Stimulated activated naive CD8-positive, alpha-beta T cell treated with anti-CD3 and anti-CD28 coated beads, Interleukin-15, amount 100 ng/mL, for 72 hours (primary cell): ENCODE measurements around the gene SIPA1.
"Not testable (repeated sequence)": the region's sequence is repeated elsewhere in the genome, so short reads cannot be mapped to it uniquely, and the experiment has no call there.

Experiments used
- ATAC-seq: fragments of 150-1000 bp; cut with Tn5 transposase; 2 replicates; pipeline ENCODE4 v1.10.0; 2021; ENCODE audit warnings: mild to moderate bottlenecking, moderate library complexity
- DNase-seq, 2 donors: peaks; one replicate each; pipeline ENCODE4 v3.0.0; 2021 to 2022
- H3K27ac Mint-ChIP-seq, 2 donors: one replicate each; pipeline ENCODE4 v1.8.0; 2022; ENCODE audit warnings: mild to moderate bottlenecking in 2 of 2, mixed read lengths in 2 of 2, moderate library complexity in 2 of 2
- H3K27me3 Mint-ChIP-seq: one replicate; pipeline ENCODE4 v1.8.0; 2022; ENCODE audit warnings: mixed read lengths
- H3K4me1 Mint-ChIP-seq: one replicate; pipeline ENCODE4 v1.8.0; 2022; ENCODE audit warnings: mild to moderate bottlenecking, mixed read lengths
- H3K4me3 Mint-ChIP-seq, 2 donors: one replicate each; pipeline ENCODE4 v1.8.0; 2022; ENCODE audit warnings: mild to moderate bottlenecking in 2 of 2, mixed read lengths in 2 of 2, moderate library complexity in 1 of 2
- H3K9me3 Mint-ChIP-seq, 2 donors: one replicate each; pipeline ENCODE4 v1.8.0; 2022; ENCODE audit warnings: mixed read lengths in 2 of 2

The SIPA1 gene

GRCh38 chr11:65685981-65686380, 48.1 kb downstream of the SIPA1 start:
- Mint-ChIP-seq H3K27ac (no peak overlapping the region), H3K9me3 (no peaks in the 10 kb centered on the region), H3K4me1 (no peaks in the 10 kb centered on the region), H3K4me3 (no peak overlapping the region), H3K27me3 (no peaks in the 10 kb centered on the region)
- ATAC-seq (no peak), DNase-seq (no peak)

DNA sequence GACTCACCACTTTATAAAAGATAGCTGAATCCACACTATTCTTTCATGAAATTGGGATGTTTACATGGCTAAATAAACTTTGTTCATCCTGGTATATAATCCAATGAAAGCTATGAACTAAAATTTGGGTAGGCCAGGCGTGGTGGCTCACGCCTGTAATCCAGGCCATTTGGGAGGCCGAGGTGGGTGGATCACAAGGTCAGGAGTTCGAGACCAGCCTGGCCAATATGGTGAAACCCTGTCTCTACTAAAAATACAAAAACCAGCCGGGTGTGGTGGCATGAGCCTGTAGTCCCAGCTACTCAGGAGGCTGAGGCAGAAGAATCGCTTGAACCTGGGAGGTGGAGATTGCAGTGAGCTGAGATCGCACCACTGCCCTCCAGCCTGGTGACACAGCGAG, 53.9 kb downstream of the SIPA1 start:
- H3K27ac Mint-ChIP-seq, H3K4me3 Mint-ChIP-seq, ATAC-seq, H3K9me3 Mint-ChIP-seq, DNase-seq, H3K27me3 Mint-ChIP-seq, H3K4me1 Mint-ChIP-seq: not testable (repeated sequence)

DNA sequence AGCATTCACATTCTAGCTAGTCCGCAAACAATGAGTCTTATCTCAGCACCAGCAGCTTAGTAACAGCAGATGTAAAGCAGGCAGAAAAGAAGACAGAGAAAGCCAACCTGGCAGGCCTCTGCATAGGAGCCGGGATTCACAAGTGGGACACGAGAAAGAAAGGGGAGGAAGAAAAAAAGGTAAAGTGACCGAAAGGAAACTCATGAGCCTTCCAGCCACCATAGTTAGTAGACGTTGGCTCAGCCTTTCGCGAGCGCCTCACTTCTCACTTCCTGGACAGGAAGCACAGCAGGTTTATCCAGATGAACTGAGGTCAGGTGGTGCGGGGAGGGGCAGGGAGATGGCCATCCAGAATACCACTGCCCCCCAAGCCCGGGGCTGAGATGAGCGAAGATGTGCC, 54.5 kb downstream of the SIPA1 start:
- no peaks in the 10 kb centered on the region for H3K9me3 Mint-ChIP-seq
- no peaks in the 10 kb centered on the region for H3K27me3 Mint-ChIP-seq
- no peaks in the 10 kb centered on the region for H3K4me1 Mint-ChIP-seq
- no peak overlapping the region for H3K27ac Mint-ChIP-seq
- no peak for ATAC-seq
- DNase-seq = no peak
- H3K4me3 Mint-ChIP-seq = no peak overlapping the region

GRCh38 chr11:65695459-65696241, 57.7 kb downstream of the SIPA1 start:
- Mint-ChIP-seq H3K9me3 (no peaks in the 10 kb centered on the region), H3K4me1 (no peaks in the 10 kb centered on the region), H3K4me3 (no peak overlapping the region), H3K27me3 (no peaks in the 10 kb centered on the region), H3K27ac (no peak overlapping the region)
- ATAC-seq (no peak), DNase-seq (no peak)

DNA sequence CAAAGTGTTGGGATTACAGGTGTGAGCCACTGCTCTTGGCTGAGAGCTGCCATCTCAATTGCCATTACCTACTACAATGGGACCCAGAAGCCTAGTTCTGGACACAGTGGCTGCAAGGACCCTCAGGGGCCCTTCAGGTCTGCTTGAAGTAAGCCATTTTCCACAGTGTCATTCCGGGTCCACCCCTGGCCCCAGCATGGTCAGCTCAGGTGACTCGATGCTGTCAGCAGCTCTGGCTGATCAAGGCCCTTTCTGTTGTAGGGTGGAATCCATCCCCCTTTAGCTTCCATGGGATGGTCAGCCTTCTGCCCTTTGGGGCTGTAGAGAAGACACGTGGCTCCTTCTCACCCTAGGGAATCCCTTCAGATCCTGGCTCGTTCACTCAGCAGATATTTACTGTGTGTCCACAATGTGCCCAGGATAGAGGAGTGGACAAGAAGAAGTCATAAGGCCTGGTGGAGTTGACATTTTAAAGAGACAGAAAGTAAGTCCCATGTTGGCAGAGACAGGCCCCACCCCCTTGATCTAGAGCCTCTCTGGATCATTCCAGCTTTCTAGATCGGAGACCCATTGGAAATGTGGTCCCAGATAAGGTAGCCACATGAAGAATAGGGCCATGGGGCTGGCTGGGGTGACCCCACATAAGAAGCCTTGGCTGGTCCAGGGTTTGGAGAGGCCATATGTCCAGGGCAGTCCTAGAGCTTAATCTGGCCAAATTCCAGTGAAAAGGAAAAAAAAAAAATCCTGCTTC, 59.1 kb downstream of the SIPA1 start:
- Mint-ChIP-seq H3K27me3 (no peaks in the 10 kb centered on the region), H3K4me3 (no peak overlapping the region), H3K27ac (no peak overlapping the region), H3K9me3 (no peaks in the 10 kb centered on the region), H3K4me1 (no peaks in the 10 kb centered on the region)
- DNase-seq (no peak), ATAC-seq (no peak)

DNA sequence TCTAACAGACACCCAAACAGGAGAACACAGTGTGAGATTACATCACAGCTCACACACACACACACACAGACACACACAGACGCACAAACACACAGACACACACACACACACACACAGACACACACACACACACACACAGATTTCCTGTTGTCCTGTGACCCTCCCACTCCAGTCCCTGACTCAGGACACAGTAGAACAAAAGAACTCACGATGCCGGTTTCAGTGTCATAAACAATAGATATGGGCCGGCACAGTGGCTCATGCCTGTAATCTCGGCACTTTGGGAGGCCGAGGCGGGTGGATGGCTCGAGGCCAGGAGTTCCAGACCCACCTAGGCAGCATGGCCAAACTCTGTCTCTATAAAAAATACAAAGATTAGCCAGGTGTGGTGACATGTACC, 60.3 kb downstream of the SIPA1 start:
- H3K4me1 Mint-ChIP-seq = no peaks in the 10 kb centered on the region
- no peaks in the 10 kb centered on the region for H3K9me3 Mint-ChIP-seq
- ATAC-seq = no peak
- no peak overlapping the region for H3K27ac Mint-ChIP-seq
- no peak for DNase-seq
- no peak overlapping the region for H3K4me3 Mint-ChIP-seq
- no peaks in the 10 kb centered on the region for H3K27me3 Mint-ChIP-seq

DNA sequence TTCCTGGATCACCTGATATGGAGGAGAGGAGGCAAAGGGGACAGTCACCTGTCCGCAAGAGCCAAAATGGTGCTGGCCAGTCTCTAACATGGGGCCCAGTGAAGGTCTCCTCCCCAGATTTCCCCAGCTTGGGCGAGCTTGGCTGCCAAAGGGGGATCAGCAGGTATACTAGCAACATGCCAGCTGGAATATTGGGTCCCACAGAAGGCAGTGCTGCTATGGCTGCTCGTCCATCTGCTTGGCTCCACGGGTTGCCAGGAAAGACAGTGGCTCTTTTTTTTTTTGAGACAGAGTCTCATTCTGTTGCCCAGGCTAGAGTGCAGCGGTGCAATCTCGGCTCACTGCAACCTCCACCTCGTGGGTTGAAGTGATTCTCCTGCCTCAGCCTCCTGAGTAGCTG, 61.4 kb downstream of the SIPA1 start:
- Mint-ChIP-seq H3K27ac (no peak overlapping the region), H3K4me3 (no peak overlapping the region)
- no peak for ATAC-seq

GRCh38 chr11:65700399-65700798, 62.5 kb downstream of the SIPA1 start:
- no peaks in the 10 kb centered on the region for H3K9me3 Mint-ChIP-seq
- no peak for ATAC-seq
- H3K27me3 Mint-ChIP-seq = no peaks in the 10 kb centered on the region
- H3K27ac Mint-ChIP-seq = no peak overlapping the region
- no peak for DNase-seq
- no peak overlapping the region for H3K4me3 Mint-ChIP-seq
- H3K4me1 Mint-ChIP-seq = no peaks in the 10 kb centered on the region

More for the DNA sequence above, 61.4 kb downstream of the SIPA1 start:
- Mint-ChIP-seq H3K4me1 (no peaks in the 10 kb centered on the region), H3K9me3 (no peaks in the 10 kb centered on the region), H3K27me3 (no peaks in the 10 kb centered on the region)
- DNase-seq = no peak
